ENCODE measurements around the gene TENM3.

The TENM3 gene

GRCh38 chr4:182625193-182625592 lies 382.0 kb downstream of the TENM3 start:
- no peak for DNase-seq (ENCODE audit: low spot score)

GRCh38 chr4:182627996-182628395 lies 384.8 kb downstream of the TENM3 start:
- DNase-seq (ENCODE audit: low spot score) = no peak

- DNase-seq (ENCODE audit: low spot score) = no peak
These were observed 385.3 kb downstream of the TENM3 start for GRCh38 chr4:182628544-182628943.

GRCh38 chr4:182629096-182629495 lies 385.9 kb downstream of the TENM3 start:
- no peak for DNase-seq (ENCODE audit: low spot score)

GRCh38 chr4:182640491-182640890 lies 397.3 kb downstream of the TENM3 start:
- no peak for DNase-seq (ENCODE audit: low spot score)

GRCh38 chr4:182640932-182641331 lies 397.7 kb downstream of the TENM3 start:
- no peak for DNase-seq (ENCODE audit: low spot score)

- no peak for DNase-seq (ENCODE audit: low spot score)
These were observed 399.6 kb downstream of the TENM3 start for GRCh38 chr4:182642831-182643230.

- DNase-seq (ENCODE audit: low spot score) = no peak
These were observed 400.8 kb downstream of the TENM3 start for GRCh38 chr4:182643801-182644682.

GRCh38 chr4:182644683-182645050 lies 401.5 kb downstream of the TENM3 start:
- no peak for DNase-seq (ENCODE audit: low spot score)

- DNase-seq (ENCODE audit: low spot score) = no peak
These were observed 402.3 kb downstream of the TENM3 start for GRCh38 chr4:182645511-182645910.

GRCh38 chr4:182647646-182648300 lies 404.6 kb downstream of the TENM3 start:
- DNase-seq (ENCODE audit: low spot score) = no peak

GRCh38 chr4:182648766-182649165 lies 405.6 kb downstream of the TENM3 start:
- no peak for DNase-seq (ENCODE audit: low spot score)

GRCh38 chr4:182649698-182650477 lies 406.7 kb downstream of the TENM3 start:
- DNase-seq (ENCODE audit: low spot score) = no peak

- DNase-seq (ENCODE audit: low spot score) = no peak
These were observed 410.4 kb downstream of the TENM3 start for GRCh38 chr4:182653596-182653995.

- no peak for DNase-seq (ENCODE audit: low spot score)
These were observed 412.1 kb downstream of the TENM3 start for GRCh38 chr4:182655340-182655739.

- no peak for DNase-seq (ENCODE audit: low spot score)
These were observed 419.3 kb downstream of the TENM3 start for GRCh38 chr4:182662551-182662950.

GRCh38 chr4:182671231-182671630 lies 428.0 kb downstream of the TENM3 start:
- DNase-seq (ENCODE audit: low spot score) = no peak

- no peak for DNase-seq (ENCODE audit: low spot score)
These were observed 428.5 kb downstream of the TENM3 start for GRCh38 chr4:182671749-182672148.

- no peak for DNase-seq (ENCODE audit: low spot score)
These were observed 435.4 kb downstream of the TENM3 start for GRCh38 chr4:182678590-182678989.

GRCh38 chr4:182679533-182679932 lies 436.3 kb downstream of the TENM3 start:
- no peak for DNase-seq (ENCODE audit: low spot score)

- DNase-seq (ENCODE audit: low spot score) = no peak
These were observed 437.0 kb downstream of the TENM3 start for GRCh38 chr4:182680234-182680653.

GRCh38 chr4:182683661-182684060 lies 440.5 kb downstream of the TENM3 start:
- DNase-seq (ENCODE audit: low spot score) = no peak

GRCh38 chr4:182684796-182685195 lies 441.6 kb downstream of the TENM3 start:
- DNase-seq (ENCODE audit: low spot score) = no peak

Data from activated CD4-positive, alpha-beta T cell treated with anti-CD3 and anti-CD28 coated beads, Interleukin-2, Interleukin-4, amounts not matched to agents 100 ng/mL and 50 ng/mL, durations not matched to agents 16 hours and 8 hours (primary cell).